GM18499 (cell line): ENCODE data around the gene MMD2.

Experiments used
- ATAC-seq: cut with Tn5 transposase; IDR thresholded peaks from one replicate; pipeline ENCODE4 v1.9.1; 2021; ENCODE audit warnings: moderate number of reproducible peaks; ENCODE audit not compliant: insufficient read depth, unreplicated experiment

The MMD2 gene

GRCh38 chr7:4873071-4873944, 85.7 kb downstream of the MMD2 start:
- no peak for ATAC-seq

- ATAC-seq, result no peak
These were observed 86.9 kb downstream of the MMD2 start for GRCh38 chr7:4871930-4872675.

DNA sequence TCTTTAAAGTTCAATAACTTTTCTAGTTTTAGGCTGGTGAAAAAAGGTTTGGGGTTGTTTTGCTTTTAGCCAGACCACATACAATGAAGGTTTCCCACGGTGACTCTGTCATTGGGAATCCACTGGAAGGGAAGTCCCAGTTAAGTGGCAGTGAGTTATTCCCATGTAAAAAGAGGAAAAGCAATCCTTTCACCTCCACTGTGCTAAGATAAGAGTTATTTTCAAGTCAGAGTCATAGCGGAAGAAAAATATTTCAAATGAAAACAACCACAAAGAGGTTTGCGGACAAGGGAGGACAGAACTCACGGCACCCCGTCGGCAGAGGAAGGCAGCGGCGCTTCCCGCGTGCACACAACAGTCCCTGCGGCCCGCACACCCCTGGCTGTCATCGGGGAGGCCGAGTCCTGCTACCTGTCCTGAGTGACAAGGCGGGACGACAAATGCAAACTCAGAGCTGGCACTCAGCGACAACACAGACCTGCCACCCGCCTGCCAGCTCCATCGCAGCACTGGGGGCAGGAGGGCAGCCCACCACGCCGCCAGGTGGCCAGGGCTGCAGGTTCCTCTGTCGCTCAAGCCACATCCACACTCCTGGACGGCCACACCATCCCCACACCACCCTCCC, 87.8 kb downstream of the MMD2 start:
- no peak for ATAC-seq

GRCh38 chr7:4868493-4868892, 90.5 kb downstream of the MMD2 start:
- no peak for ATAC-seq

- ATAC-seq, result no peak
These were observed 92.2 kb downstream of the MMD2 start for GRCh38 chr7:4866528-4867496.

DNA sequence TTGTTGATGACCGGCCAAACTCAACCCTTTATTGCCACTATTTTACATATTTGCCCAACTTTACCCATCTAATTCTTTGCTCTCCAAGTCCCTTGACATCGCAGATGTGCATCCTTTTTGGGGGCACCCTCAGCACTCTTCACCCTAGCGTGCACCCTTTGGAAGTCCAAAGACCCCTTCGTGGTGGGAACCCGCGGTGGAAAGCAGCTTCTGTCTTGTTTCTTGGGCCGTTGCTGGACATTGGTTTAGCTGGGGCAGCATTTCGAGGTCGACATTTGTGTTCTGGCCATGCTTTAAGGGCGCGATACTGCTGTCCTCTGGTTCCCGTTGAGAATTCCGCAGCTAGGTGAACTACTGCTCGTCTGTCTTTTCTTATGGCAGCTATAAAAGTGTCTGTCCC, 96.8 kb downstream of the MMD2 start:
- ATAC-seq, result no peak

DNA sequence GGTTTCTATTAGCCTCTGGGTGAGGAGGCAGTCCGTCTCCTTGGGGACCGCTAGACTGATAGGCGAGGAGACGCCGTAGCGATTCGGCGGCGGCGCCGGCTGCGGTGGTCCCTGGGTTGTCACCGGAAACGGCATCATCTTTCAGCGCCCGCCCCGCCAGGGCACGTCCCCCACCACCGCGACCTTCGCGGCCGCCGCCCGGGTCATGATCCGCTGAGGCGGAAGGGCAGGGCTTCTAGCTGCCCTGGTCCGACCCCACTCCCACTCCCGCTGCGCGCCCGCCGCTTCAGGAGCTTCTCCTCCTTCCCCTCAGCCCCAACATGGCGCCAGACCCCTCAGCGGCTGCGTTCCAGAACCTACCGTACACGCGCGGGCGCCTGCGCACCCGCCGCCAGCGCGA, 97.3 kb downstream of the MMD2 start, which contains the start of gene PAPOLB:
Gene PAPOLB, minus strand, starts transcription at position 358 of the 400 bp plus-strand sequence. Its CDS starts 220 bp downstream, at position 138.
- no peak for ATAC-seq

DNA sequence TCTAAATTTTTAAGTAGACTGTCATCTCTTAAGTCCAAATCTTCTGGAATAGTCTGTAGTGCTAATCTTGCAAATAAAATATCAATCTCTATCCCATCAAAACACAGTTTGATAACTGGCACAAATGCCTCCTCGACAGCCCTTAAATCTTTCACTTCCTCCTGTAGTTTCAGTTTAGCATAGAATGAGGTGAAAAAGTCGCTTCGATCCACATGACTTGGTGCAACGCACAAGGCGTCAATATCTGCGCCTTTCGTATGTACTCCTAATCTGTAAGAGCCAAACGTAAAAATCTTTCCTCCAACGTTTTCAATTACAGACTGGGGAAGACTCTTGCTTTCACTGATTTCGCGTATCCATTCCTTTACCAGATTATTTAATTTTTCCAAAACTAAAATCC, 97.8 kb downstream of the MMD2 start:
- no peak for ATAC-seq

GRCh38 chr7:4857189-4857588, 101.8 kb downstream of the MMD2 start:
- ATAC-seq, result no peak

- no peak for ATAC-seq
These were observed 102.5 kb downstream of the MMD2 start for GRCh38 chr7:4856336-4857057.
